GM23338 (cell line): ENCODE data around the gene NYAP2.

Experiments
- EZH2 ChIP-seq: fragments of 200-600 bp; sonication (generic); IDR thresholded peaks from one replicate; pipeline ENCODE4 v1.8.0; 2017; ENCODE audit warnings: antibody characterized with exemption, mild to moderate bottlenecking, low read depth; ENCODE audit not compliant: unreplicated experiment
- REST ChIP-seq: IDR thresholded peaks from one replicate; pipeline ENCODE4 v1.6.1; 2018; ENCODE audit warnings: antibody characterized with exemption; ENCODE audit not compliant: unreplicated experiment
- TF ChIP-seq, protein P1 (sequence below), 2 experiments: fragments of 200-600 bp in 1 of 2; sonication (generic) in 1 of 2; conservative IDR thresholded peaks; 2 replicates each; pipeline versions ENCODE4 v1.5.1 to v1.6.1; 2016 to 2017; ENCODE audit warnings: antibody characterized with exemption in 2 of 2, low read depth in 2 of 2, mild to moderate bottlenecking in 2 of 2, moderate library complexity in 1 of 2

DNA sequence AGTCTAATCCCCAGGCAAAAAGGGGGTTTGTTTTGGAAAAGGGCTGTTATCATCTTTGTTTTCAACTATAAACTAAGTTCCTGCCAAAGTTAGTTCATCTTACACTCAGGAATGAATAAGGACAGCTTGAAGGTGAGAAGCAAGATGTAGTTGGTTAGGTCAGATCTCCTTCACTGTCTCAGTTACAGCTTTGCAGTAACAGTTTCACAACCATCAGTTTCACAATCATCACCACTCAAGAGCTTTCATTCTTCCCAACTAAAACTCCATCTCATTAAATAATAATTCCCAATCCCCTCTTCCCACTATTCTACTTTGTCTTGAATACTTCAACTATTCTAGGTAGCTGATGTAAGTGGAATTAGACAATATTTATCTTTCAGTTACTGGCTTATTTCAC lies 200.9 kb downstream of the NYAP2 start:
- TF ChIP-seq, protein P1, sequence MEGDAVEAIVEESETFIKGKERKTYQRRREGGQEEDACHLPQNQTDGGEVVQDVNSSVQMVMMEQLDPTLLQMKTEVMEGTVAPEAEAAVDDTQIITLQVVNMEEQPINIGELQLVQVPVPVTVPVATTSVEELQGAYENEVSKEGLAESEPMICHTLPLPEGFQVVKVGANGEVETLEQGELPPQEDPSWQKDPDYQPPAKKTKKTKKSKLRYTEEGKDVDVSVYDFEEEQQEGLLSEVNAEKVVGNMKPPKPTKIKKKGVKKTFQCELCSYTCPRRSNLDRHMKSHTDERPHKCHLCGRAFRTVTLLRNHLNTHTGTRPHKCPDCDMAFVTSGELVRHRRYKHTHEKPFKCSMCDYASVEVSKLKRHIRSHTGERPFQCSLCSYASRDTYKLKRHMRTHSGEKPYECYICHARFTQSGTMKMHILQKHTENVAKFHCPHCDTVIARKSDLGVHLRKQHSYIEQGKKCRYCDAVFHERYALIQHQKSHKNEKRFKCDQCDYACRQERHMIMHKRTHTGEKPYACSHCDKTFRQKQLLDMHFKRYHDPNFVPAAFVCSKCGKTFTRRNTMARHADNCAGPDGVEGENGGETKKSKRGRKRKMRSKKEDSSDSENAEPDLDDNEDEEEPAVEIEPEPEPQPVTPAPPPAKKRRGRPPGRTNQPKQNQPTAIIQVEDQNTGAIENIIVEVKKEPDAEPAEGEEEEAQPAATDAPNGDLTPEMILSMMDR (conservative IDR thresholded peaks at IDR 0.05; ENCODE audit: low read depth in 2 of 2) = no peak
- TF ChIP-seq REST (no peak), EZH2 (no peak)
